Neural cell (in vitro differentiated cells): ENCODE data around the gene OTUB2.

Source experiments
- CTCF ChIP-seq: fragments of 450-650 bp; IDR thresholded peaks from 2 replicates; pipeline ENCODE4 v1.5.1; 2014; ENCODE audit warnings: antibody characterized with exemption, mild to moderate bottlenecking, moderate library complexity; ENCODE audit not compliant: poor library complexity, severe bottlenecking
- EP300 ChIP-seq: fragments of 450-650 bp; conservative IDR thresholded peaks from 2 replicates; pipeline ENCODE4 v1.6.1; 2014; ENCODE audit warnings: antibody characterized with exemption, mild to moderate bottlenecking, moderate library complexity; ENCODE audit not compliant: poor library complexity, severe bottlenecking
- EZH2 ChIP-seq: fragments of 200-600, 300-800 bp; shearing (Covaris generic), sonication (generic); IDR thresholded peaks from 2 replicates; pipeline ENCODE4 v1.6.1; 2014; ENCODE audit warnings: antibody characterized with exemption, low read length, borderline replicate concordance, mild to moderate bottlenecking; ENCODE audit not compliant: insufficient read depth, poor library complexity, severe bottlenecking
- MXI1 ChIP-seq: fragments of 450-650 bp; conservative IDR thresholded peaks from 2 replicates; pipeline ENCODE4 v1.6.1; 2014; ENCODE audit warnings: antibody characterized with exemption, mild to moderate bottlenecking; ENCODE audit not compliant: poor library complexity, severe bottlenecking
- POLR2AphosphoS5 ChIP-seq: IDR thresholded peaks from 2 replicates; pipeline ENCODE4 v1.6.1; 2012
- RAD21 ChIP-seq: fragments of 450-650 bp; conservative IDR thresholded peaks from 2 replicates; pipeline ENCODE4 v1.6.1; 2014; ENCODE audit warnings: antibody characterized with exemption, mild to moderate bottlenecking, moderate library complexity
- SMC3 ChIP-seq: fragments of 450-650 bp; conservative IDR thresholded peaks from 2 replicates; pipeline ENCODE4 v1.6.1; 2014; ENCODE audit warnings: antibody characterized with exemption, mild to moderate bottlenecking, moderate library complexity; ENCODE audit not compliant: poor library complexity
- TF ChIP-seq, protein P1 (sequence below): IDR thresholded peaks from 2 replicates; pipeline ENCODE4 v1.6.1; 2012; ENCODE audit warnings: borderline replicate concordance

DNA sequence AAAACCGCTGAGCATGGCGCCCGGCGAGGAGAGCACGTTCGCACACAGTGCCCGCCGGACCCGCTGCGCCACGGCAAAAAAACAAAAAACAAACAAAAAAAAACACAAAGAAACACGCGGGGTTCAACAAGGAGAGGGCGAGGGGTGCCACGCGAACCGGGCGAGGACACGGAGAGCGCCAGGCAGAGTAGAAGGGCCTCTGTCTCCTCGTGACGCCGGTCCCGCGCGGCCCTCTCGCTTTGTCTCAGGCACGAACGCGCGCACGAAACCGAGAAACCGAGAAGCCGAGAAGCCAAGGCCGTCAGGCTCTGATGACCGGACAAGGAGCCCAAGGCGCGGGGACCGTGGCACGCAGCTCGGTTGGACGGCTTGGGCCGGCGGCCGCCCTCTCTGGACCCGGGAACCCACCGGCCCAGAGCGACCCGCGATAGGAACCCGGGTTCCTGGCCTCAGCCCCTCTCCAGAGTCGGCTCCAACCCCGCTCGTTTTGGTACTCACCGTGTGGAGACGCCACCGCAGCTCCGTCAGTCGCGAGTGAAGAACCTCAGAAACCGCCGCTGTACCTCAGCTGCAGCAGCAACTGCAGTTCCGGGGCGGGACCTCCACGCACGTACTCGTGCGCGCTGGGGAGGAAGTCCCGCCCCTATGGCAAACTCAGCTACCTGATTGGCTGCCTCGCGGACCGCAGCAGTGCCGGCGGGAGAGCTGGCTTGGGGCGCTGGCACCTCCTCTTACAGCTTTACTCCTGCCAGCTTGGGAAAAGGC is 54.7 kb downstream of the OTUB2 start, which contains the start of the genes DDX24 and IFI27L1:
- TF ChIP-seq POLR2AphosphoS5 = peak; percentile 99
- TF ChIP-seq, protein P1, sequence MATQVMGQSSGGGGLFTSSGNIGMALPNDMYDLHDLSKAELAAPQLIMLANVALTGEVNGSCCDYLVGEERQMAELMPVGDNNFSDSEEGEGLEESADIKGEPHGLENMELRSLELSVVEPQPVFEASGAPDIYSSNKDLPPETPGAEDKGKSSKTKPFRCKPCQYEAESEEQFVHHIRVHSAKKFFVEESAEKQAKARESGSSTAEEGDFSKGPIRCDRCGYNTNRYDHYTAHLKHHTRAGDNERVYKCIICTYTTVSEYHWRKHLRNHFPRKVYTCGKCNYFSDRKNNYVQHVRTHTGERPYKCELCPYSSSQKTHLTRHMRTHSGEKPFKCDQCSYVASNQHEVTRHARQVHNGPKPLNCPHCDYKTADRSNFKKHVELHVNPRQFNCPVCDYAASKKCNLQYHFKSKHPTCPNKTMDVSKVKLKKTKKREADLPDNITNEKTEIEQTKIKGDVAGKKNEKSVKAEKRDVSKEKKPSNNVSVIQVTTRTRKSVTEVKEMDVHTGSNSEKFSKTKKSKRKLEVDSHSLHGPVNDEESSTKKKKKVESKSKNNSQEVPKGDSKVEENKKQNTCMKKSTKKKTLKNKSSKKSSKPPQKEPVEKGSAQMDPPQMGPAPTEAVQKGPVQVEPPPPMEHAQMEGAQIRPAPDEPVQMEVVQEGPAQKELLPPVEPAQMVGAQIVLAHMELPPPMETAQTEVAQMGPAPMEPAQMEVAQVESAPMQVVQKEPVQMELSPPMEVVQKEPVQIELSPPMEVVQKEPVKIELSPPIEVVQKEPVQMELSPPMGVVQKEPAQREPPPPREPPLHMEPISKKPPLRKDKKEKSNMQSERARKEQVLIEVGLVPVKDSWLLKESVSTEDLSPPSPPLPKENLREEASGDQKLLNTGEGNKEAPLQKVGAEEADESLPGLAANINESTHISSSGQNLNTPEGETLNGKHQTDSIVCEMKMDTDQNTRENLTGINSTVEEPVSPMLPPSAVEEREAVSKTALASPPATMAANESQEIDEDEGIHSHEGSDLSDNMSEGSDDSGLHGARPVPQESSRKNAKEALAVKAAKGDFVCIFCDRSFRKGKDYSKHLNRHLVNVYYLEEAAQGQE = peak; percentile 80
- TF ChIP-seq CTCF = no peak
- TF ChIP-seq EP300 = peak; percentile 13
- TF ChIP-seq EZH2 = no peak
- TF ChIP-seq MXI1 = peak; percentile 83
- no peak for TF ChIP-seq SMC3
- no peak for TF ChIP-seq RAD21
